CD1c-positive myeloid dendritic cell (primary cell): ENCODE data around the gene FMNL3.

Experiments
- DNase-seq: peaks from one replicate; pipeline ENCODE4 v3.0.0-alpha.2; 2016; ENCODE audit errors: extremely low spot score

FMNL3 gene

GRCh38 chr12:49651855-49652254, 55.4 kb downstream of the FMNL3 start:
- no peak for DNase-seq

- DNase-seq: no peak
Observed at GRCh38 chr12:49649892-49650291, 57.3 kb downstream of the FMNL3 start.

- DNase-seq: no peak
Observed at GRCh38 chr12:49649445-49649844, 57.8 kb downstream of the FMNL3 start.

GRCh38 chr12:49648712-49649003, 58.5 kb downstream of the FMNL3 start:
- no peak for DNase-seq

DNA sequence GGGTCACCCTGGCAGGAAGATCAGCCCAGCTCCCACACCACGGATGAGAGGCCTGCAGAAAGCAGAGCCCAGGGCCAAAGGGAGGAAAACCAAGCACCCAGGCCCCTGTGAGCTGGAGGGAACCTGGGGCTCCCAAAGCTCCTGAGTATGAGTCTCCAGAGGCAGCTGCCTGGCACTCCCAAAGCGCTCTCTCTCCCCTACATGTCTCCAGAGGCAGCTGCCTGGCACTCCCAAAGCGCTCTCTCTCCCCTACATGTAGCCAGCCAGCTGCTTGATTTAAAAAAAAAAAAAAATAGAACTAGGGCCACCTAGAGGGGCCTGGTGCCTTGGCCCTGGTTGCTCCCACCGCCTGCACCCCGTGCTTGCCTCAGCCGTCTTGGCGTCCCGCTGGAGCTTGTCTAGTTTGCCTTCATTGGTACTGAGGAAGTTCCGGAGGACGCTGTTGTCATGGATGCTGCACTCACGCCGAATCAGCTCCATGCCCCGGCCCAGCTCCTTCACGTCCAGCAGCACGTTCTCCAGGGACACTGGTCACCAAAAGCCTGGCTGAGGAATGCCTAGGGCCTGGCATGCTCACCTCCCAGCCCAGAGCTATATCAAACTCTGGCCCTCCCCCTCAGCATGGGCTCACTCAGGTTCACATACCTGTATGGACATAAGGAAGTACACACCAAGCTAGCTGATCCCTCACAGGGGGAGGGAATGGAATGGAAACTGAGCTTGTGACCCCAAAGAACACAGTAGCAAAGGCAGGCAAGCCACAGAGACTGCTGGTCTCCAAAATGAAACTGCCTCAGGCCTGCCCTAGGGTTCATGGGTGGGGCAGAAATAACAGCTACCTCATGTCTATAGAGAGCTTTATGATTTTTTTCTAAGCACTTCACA, 59.1 kb downstream of the FMNL3 start:
- no peak for DNase-seq

DNA sequence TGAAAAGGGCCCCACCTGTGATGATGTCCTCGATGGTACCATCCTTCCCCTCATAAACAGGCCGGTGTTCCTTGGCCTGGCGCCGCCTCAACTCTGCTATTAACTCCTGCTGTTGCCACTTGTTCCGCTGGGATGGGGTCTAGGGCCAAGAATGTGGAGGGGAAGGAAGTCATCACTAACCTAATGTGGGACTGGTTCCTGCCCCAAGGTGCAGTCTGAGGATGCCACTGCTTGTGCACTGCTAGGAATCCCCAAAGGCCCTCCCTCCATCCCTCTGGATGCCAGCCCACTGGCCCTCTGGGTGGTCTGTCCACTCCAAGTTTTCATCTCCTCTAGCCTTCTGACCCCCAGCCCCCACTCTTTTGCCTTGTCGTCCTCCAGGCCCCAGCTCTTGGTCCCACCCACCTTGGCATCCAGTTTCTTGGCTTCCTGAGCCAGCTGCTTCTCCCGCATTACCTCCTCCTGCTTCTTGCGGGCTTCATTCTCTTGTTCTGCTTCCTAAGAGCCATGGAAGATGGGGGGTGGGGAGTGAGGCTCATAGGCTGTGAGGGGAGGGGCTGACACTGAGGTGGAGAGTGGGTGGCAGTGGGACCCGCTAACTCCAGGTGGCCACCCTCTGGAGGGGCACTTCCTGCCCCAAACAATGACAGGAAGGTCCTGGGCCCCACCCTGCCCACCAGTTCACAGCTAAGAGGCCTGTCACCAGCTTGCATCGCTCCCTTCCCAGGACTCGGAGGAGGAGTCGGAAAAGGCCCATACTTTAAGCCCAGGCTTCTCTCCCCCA, 60.1 kb downstream of the FMNL3 start:
- DNase-seq: no peak

DNA sequence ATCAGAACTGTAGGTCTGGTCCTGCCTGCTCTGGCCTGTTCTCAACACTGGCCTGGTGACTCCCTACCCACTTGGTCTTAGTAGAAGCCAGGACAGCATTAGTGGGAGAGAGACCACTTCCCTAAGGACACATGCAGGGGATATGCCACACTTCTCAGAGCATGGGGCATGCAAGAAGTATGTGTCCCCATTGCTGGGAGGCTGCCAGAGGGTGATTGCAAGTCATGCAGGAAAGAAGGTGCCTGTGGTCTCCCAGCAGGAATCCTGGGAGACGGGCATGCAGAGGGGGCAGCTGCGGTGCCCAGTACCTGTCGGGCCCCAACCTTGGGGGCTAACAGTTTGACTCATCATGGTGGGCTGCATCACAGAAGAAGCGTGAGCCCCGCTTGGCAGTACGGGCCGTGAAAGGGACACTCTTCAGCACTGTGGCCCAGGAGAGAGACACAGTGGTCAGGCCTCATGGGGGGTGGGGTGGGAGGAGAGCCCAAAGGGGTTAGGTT, 60.8 kb downstream of the FMNL3 start:
- no peak for DNase-seq

DNA sequence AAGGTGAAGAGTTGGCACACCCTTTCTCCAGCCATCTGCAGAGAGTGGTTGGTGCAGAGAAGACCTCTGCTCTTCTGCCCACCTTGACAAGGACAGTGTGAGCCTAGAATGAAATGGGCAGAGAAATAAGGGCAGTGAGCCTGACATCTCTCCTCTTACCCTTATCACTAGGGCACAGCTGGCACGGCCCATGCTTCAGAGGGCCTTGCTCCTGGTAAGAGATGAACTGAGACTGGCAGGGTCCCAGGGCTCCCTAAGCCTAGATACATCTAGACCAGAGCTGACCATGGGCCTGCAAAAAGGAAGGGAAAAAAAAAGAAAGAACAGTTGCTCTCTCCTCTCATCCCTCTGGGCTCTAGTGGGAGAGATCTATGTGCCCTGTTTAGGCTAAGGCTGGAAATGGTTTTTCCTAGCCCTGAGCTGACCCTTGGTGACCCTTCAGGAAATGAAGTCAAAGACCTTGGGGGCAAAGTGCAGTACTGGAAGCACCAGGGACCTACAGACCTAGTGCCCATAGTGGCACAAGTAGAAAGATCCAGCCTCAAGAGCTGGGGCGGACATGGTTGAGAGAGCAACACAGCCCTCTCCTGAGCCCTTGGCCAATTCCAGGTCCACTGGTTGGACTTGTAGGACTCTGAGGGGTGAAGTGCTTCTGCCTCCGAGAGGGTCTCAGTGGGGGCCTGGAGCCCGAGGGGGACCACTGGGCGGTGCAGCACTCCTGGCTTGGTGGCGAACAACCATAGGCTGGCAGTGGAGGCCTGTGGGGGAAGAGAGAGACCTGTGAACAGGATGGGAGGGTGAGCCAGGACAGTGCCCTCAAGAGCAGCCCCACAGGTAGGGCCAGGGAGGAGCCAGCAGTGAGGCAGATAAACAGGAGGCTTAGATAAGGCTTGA, 61.8 kb downstream of the FMNL3 start:
- no peak for DNase-seq

GRCh38 chr12:49644620-49644994, 62.6 kb downstream of the FMNL3 start:
- DNase-seq: peak; percentile 88

DNA sequence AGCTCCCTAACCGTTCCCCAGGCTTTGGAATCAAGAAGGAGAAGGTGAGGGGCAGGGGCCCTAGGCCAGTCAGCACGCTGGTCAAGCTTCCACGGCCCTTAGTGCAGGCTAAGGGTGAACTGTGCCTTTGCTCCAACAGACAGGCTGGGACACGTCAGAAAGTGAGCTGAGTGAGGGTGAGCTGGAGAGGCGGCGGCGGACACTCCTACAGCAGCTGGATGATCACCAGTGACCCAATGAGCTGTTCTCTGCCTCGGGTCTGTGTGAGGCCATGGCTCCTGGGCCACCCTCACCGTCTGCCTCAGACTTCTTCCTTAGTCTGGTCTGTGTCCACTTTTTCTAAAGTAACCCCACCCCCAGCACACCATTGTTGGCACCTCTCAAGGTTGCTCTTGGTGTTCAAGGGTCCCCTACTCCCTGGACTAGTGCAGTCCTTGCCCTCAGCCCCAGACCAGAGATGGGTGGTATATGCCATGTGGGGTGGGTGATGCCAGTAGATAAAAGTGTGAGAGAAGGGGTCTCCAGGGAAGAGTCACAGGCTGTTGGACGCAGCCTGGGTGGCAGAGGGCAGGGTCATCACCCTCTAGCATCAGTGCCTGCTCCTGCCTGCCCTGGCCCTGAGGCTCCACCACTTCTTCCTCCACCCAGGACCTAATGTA, 63.1 kb downstream of the FMNL3 start:
- DNase-seq: no peak

DNA sequence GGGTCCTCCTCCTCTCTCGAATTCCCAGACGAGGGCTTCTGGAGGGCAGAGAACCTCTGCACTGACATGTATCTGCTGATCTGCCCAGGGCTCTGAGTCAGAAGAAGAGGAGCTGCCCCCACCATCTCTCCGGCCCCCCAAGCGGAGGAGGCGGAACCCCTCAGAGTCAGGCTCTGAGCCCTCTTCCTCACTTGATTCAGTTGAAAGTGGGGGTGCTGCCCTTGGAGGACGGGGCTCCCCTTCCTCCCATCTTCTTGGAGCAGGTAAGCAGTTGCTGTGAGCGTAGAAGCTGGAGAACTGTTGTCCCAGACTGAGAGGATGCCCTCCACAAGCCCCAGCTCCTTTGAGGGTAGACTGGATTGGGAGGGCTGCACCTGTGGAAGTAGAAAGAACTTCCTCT, 64.1 kb downstream of the FMNL3 start:
- no peak for DNase-seq

GRCh38 chr12:49642370-49642802, 64.8 kb downstream of the FMNL3 start:
- DNase-seq: no peak

DNA sequence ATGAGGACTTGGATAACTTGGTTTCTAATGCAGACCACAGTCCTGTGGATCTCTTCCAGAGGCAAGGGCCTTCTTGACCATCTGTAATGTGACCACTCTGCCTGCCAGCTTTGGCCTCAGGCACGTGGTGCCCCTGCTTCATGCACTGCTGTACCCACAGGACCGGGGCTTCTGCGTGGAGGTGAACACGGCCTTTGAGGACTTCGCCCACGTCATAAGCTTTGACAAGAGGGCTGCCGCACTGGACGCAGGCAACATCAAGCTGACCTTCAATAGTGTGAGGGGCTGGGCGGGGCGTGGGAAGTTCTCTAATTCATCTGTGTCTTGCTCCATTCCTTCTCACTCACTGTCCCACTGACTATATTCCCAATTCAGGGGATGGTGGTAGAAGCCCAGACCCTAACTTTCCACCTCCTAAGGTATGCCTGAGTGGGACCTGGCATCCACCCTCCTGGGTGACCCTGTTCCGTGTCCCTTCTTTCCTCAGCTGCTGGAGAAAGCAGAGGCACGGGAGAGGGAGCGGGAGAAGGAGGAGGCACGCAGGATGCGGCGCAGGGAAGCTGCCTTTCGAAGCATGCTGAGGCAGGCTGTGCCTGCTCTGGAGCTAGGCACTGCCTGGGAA, 65.3 kb downstream of the FMNL3 start:
- DNase-seq: no peak

DNA sequence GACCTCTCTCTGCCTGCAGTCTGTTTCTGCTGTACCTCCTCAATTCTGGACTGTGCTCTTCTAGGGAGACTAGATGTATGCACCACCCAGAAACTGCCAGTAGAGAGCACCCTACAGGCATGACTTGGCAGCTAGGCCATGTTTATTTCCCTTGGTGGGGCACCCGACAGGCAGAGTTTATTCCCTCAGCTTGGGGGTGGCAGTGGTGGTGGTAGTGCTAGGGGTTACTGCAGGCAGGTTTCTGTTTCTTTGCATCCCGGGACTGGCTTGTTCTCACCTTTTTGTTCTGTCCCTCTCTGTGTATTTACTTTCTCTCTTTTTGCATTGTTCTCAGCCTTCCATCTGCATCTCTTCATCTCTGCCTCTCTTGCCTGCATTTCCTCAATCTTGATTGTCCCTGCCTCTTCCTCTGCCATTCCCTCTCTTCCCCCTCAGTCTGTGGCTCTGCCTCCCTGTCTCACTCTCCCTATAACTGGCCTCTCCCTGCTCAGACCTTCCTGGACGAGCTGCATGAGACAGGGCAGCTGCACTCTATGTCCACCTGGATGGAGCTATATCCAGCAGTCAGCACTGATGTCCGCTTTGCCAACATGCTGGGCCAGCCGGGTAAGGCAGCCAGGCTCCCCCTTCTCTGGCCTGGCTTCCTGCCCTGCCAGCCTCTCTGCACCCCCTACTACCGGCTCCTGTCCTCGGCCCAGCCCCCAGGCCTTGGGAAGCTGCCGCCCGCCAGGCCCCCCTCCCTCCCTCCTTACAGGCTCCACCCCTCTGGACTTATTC, 70.0 kb downstream of the FMNL3 start:
- peak; percentile 62 for DNase-seq

DNA sequence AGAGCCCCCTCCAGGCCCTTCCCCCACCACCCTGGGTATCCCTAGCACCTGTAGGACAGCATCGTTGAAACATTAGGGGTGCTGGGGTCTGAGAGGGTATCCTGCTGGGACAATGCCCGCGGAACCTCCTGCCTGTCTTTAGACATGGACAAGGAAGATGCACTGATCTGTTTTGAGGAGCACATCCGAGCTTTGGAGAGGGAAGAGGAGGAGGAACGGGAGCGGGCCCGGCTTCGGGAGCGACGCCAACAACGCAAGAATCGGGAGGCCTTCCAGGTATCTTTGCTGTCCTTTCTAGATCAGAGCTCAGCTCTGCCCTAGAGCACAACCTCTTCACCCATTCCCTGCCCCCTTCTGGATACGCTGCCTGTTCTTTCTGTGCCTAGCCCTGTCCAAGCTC, 70.6 kb downstream of the FMNL3 start:
- no peak for DNase-seq

- DNase-seq: no peak
Observed at GRCh38 chr12:49635656-49636055, 71.5 kb downstream of the FMNL3 start.

DNA sequence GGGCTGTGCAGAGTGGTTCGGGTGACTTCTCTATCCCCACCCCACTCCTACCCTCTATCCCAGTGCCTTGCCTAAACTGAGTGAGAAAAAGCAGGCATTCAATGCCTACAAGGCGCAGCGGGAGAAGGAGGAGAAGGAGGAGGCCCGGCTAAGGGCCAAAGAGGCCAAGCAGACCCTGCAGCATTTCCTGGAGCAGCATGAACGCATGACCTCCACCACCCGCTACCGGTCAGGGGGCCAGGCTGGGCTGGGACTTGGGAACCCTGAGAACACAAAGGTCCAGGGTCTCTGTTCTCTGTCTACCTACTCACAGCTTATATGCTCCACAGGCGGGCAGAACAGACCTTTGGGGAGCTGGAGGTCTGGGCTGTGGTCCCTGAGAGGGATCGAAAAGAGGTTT, 72.2 kb downstream of the FMNL3 start:
- no peak for DNase-seq

DNA sequence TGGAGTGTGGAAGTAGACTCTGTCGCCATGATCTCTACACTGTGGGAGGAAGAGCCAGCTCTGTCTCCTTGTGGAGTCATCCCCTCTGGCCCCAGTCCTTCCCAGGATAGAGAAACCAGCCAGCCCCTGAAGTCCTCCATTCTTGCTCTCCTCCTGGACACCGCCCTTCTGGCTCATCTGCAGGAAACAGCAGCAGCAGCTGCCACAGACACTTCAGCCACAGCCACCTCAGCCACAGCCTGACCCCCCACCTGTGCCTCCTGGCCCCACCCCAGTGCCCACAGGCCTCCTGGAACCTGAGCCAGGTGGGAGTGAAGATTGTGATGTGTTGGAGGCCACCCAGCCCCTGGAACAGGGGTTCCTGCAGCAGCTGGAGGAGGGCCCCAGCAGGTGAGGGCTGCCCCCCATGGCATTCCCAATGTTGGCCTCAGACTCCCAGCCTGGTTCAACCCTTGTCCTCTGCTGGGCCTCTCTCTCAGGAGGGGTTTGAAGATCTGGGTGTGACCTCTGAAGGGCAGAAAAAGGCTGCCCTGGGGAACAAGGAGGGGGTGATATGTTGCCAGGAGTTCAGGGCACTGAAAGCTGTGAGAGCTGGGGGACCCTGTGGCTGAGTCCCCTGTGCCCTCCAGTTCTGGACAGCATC, 73.4 kb downstream of the FMNL3 start:
- no peak for DNase-seq

DNA sequence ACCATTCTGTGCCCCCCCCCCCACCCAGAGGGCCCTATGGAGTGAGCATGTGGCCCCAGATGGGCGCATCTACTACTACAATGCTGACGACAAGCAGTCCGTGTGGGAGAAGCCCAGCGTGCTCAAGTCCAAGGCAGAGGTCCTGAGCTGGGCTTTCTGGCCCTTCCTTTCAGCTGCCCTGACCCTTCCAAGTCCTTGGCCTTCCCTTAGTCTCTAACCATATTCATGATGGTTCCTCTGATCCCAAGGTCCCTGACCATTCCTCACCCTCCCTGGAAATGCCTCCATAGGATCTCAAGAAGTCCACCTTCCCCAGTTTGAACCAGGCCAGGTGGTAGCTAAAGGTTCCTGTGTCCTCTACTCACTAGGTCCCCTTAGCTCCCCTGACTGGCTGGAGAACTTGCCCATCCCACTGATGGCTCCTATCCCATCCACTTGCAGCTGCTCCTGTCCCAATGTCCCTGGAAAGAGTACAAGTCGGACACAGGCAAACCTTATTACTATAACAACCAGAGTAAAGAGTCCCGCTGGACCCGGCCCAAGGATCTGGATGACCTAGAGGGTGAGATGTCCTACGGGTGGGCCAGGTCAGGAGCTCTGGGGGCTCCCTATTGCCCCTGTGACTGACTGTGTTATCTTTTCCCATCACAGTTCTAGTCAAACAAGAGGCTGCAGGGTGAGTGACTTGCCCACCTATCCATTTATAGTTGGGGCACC, 74.1 kb downstream of the FMNL3 start:
- no peak for DNase-seq
